Measurements from ENCODE around the gene ENDOG.
"Not testable (repeated sequence)": the region's sequence is repeated elsewhere in the genome, so short reads cannot be mapped to it uniquely, and the experiment has no call there.

Gene ENDOG

DNA sequence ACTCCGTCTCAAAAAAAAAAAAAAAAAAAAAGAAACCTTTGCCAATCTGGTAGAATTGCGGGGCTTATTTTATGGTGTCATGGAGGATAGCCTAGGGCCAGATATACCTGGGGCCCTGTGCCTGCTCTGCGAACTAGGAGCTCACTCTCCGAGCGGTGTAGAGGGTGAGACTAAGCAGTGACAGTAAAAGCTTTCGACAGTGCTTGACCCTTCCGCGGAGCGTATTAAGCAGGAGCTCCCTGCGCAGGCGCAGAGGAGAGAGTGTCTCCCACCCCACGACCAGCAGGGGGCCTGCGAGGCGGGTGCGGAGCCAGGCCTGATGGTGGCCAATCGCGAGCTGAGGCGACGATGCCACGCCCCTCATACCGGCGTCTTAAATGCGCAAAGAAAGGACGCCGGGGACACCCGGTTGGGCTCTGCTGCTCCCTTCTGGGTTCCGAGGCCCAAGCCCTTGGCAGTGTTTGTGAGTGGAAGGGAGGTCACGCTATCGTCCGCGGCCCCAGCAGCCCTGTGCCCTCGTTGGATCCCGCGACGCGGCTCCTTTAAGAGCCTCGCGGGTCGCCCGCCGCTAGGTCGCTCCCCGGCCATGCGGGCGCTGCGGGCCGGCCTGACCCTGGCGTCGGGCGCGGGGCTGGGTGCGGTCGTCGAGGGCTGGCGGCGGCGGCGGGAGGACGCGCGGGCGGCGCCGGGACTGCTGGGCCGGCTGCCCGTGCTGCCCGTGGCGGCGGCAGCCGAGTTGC, at the start of gene ENDOG:
Gene ENDOG, plus strand, starts transcription at position 402 of the 740 bp plus-strand sequence. Its CDS starts 185 bp downstream, at position 587.
- DNase-seq, result peak; percentile 81

DNA sequence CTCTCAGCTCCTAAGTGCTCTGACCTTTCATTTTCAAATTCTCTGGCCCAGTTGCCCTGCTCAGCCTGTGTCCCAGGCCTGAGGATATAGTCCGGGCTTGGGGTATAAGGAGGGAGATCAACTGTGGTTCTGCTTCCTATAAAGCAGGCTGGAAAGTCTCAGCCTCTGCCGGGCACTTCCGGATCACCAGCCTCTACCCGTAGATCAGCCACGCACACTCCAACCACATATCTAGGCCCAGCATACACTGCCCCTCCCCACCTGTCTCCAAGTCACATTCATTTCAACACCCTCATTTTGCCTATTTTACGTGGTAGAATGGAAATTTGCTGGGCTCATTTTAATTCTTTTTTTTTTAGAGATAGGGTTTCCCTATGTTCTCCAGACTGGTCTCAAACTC, 49.7 kb upstream of the ENDOG start:
- no peak for DNase-seq

DNA sequence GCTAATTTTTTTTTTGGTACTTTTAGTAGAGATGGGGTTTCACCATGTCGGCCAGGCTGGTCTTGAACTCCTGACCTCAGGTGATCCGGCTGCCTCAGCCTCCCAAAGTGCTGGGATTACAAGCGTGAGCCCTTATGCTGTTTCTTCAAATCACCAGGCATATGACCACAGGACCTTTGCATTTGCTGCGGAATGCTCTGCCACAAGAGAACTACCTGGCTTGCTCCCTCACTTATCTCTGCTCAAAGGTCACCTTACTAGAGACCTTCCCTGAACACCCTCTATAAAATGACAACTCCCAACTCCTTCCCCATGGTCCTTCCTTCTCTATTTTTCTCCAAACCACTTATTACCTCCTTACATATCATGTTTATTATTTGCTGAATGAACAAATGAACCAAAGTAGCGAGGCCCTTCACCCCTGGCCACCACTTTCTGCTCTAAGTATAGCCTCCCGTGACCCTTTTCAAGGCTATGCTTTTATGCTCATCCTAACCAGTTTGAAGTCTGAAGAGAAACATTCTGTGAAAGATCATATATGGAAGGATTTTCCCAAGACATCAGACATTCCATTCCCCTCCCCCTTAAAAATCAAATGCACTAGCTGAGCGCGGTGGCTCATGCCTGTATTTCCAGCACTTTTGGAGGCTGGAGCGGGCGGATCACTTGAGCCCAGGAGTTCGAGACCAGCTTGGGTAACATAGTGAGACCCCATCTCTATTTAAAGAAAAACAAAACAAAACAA, 47.8 kb upstream of the ENDOG start:
- DNase-seq, result no peak

DNA sequence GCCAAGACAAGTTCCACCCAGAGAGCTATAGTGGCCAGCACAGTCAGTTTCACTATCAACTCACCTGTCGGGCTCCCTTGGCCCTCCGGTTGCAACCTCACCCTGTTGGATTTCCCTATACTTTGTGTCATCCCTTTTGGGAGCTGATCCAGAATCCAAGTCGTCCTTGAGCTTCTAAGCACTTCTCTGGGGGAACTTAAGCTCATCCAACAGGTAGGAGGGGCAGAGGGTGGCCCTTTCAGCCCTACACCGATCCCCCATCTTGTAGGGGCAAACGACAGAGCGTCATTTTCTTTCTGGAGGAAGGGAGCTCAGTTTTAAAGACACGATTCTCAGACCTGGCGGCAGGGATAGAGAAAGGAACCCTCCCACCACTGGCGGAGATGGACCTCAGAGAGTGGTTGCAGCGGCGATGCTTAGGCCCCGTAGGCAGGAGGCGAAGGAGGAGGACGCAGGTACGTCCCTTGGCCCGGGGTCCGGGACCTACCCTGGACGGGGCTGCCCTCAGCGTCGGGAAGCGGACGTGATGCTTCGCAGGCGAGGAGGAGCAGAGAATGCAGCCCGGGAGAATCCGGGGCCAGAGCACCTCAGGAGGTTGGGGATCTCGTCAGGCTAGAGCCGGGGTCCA, 47.1 kb upstream of the ENDOG start:
- DNase-seq, result no peak

DNA sequence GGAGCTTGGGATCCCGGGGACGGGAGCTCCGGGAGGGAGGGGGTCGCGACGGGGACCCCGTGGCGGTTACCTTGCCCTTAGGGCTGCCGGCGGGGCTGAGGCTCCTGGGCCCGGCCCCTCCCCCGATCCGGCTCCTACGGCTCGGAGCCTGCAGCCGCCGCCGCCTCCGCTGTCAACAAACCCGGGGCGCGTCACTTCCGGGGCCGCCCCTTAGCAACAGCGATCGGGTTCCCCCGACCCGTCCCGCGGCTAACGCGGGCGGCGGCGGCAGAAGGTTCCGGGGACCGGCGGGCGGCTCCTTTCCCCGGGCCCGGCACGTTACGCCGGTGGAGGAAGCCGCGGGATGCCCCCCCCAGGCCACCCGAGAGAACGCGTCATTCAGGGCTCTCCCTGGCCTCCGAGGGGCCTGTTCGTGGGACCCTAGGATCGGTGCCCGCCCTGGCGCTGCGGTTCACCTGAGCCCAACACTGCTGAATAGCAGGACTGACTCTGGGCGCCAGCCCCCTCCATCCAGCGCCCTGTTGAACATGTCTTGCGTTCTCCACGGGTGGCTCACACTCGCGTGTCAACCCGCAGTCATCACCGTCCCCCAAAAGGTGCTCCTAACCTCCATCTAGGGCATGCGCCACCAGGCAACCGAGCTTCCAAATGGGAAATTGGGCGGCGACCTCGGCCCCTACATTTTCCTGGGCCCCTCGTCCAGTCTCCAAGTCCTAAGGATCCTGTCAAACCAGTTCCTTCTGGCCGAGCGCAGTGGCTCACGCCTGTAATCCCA, 46.4 kb upstream of the ENDOG start, which contains the start of gene ZER1:
Gene ZER1, minus strand, starts transcription at position 183 of the 775 bp plus-strand sequence. CDS start 16,362 bp downstream, outside the sequence.
- DNase-seq, result peak; percentile 55

DNA sequence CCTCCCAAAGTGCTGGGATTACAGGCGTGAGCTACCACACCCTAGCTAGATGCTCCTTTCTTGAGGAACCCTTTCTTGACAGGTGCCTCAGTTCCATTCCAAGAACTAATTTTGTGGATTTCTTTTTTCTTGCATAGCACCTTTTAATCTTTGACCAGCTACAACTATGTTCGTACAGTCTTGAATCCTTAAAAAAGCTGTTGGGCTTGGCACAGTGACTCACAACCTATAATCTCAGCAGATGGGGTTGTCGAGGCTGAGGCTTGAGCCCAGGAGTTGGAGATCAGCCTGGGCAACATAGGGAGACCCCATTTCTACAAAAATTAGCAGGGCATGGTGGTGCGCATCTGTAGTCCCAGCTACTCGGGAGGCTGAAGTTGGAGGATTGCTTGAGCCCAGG, 45.3 kb upstream of the ENDOG start:
- DNase-seq, result no peak

DNA sequence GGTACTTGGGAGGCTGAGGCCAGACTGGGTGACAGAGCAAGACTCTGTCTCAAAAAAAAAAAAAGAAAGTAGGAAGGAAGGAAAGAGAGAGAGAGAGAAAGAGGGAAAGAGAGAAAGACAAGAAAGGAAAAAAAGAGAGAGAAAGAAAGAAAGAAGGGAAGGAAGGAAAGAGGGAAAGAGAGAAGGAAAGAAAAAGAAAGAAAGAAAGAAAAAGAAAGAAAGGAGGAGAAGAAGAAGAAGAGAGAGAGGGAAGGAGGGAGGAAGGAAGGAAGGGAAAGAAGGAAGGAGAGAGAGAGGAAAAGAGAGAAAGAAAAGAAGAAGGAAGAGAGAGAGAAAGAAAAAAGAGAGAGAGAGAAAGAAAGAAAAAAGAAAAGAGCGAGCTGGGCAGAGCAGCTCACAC, 43.5 kb upstream of the ENDOG start:
- no peak for DNase-seq

DNA sequence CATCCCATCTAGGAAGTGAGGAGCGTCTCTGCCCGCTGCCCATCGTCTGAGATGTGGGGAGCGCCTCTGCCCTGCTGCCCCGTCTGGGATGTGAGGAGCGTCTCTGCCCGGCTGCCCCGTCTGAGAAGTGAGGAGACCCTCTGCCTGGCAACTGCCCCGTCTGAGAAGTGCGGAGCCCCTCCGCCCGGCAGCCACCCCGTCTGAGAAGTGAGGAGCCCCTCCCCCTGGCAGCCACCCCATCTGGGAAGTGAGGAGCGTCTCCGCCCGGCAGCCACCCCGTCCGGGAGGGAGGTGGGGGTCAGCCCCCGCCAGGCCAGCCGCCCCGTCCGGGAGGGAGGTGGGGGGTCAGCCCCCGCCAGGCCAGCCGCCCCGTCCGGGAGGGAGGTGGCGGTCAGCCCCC, 38.2 kb upstream of the ENDOG start:
- DNase-seq, result not testable (repeated sequence)

DNA sequence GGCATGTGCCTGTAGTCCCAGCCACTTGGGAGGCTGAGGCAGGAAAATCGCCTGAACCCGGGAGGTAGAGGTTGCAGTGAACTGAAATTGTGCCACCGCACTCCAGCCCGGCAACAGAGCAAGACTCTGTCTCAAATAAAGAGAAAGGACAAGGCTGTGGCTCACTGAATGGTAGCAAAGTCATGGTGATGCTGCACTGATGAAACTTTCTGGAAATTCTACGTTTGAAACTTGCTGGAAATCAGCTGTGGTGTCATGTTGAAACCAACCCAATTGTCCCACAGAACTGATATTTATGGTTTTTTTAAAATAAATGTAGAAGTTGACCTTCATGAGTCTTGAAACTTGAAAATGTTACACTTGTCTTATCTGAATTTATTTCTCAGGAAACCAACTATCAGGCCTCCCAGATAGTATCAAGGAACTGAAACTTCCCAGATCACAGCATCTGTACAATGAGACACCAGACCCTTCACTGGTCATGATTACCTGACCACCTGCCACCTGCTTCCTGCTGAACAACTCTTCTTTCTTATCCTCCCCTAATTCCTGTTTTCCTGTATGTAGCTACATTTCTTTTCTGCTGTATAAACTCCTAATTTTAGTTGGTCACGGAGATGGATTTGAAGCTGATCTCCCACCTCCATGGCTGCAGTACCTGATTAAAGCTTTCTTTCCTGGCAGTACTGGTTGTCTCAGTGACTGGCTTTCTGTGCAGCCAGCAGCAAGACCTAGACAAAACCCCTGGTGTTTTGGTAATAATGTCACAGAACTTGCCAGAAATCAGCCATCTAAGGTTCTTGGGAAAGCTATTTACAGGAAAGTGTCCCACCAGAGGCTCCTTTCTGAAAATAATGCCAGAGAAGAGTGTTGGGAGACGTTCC, 36.9 kb upstream of the ENDOG start:
- DNase-seq, result no peak

DNA sequence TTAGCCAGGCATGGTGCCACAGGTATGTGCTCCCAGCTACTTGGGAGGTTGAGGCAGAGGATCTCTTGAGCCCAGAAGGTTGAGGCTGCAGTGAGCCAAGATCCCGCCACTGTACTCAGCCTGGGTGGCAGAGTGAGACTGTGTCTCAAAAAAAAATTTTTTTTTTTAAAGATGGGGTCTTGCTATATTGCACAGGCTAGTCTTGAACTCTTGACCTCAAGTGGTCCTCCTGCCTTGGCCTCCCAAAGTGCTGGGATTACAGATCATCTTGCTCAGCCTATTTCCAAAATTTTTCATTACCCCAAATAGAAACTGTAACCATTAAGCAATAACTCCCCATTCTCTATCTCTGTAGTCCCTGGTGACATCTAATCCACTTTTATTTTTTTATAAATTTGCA, 35.6 kb upstream of the ENDOG start:
- DNase-seq, result no peak

DNA sequence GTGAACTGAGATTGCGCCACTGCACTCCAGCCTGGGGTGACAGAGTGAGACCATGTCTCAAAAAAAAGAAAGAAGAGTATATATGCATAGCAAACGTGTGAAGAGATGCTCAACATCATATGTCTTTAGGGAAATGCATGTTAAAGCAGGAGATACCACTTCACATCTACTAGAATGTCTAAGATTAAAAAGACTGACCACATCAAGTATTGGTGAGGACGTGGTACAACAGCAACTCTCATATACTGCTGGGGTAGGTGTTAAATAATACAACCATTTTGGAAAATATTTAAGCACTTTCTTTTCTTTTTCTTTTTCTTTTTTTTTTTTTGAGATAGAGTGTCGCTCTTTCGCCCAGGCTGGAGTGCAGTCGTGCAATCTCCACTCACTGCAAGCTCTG, 32.9 kb upstream of the ENDOG start:
- DNase-seq, result no peak

DNA sequence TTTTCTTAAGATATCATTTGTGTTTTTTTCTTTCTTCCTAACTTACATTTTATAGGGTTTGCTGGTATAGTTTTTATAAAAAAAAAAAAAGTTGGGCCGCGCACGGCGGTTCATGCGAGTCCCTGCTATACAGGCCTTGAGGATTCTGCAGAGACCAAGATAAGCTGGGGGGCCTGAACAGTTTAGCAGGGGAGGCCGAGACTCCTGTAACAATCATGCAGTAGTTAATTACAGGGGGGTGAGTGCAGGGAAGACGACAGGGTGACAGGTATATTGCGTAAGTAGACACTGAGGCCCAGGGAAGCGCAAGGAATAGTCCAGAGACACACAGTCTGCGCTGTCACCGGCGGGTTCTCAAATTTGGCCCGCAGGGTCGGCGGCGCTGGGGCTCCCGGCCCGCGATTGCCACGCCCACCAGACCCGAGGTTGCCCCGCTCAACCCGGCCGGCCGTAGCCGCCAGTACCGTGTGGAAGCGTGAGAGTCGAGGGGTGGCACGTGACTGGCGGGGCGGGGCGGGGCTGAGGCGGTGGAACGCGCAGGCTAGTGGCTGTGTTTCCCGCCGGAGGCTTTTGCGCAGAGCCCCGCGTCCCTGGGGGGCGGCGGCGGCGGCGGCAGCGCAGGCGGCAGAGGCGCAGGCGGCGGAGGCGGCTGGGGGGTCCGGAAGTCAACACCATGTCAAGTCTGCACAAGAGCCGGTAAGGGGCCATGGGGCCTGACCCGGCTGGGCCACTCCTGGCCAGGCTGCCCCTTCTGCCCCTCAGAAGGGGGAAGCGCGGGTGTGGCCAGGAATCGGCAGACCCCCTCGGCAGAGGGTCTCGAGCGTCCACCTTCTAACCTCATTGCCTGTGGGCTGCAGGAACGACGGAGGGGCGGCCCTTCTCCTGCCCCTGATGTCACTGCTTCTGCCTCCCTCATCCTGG, 31.4 kb upstream of the ENDOG start, which contains the start of gene TBC1D13:
Gene TBC1D13, plus strand, starts transcription at position 573 of the 921 bp plus-strand sequence. Its CDS starts 101 bp downstream, at position 674.
- peak; percentile 60 for DNase-seq

DNA sequence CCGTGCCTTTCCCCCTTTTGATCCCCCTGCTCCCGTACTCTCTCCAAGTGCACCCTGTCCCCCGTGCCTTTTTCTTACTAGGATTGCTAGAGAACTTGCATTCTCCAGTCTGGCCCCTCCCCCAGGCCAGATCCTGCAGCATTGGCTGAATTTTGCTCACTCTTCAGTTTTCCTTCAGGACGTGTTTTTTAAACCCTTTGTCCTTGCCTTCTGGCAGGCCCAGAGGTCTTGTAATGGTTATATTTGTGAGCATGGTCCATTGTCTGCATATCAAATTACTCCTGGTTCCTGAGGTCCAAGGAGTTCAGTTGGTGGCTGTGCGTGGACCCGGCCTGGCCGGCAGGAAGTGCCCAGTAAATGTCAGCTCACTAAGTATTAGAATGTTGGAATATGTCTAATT, 30.6 kb upstream of the ENDOG start:
- DNase-seq, result no peak

DNA sequence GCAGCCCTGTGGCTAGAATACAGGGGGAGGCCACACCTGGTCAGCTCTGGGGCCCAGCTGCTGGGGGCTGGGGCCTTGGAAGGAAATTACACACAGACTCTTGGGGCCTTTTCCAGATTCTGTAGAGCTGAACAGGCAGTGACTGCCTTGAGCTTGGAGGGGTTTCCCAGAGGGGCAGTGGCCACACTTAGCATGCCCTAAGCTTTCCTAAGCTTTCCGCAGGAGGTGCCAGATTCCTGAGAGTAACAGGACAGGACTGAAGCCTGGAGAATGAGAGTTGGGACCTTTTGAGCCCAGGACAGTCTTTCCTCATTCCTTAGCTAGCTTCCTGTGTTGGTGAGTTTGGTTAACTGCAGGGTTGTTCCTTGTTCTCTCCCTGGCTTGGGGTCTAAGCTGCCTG, 29.9 kb upstream of the ENDOG start:
- DNase-seq, result no peak

DNA sequence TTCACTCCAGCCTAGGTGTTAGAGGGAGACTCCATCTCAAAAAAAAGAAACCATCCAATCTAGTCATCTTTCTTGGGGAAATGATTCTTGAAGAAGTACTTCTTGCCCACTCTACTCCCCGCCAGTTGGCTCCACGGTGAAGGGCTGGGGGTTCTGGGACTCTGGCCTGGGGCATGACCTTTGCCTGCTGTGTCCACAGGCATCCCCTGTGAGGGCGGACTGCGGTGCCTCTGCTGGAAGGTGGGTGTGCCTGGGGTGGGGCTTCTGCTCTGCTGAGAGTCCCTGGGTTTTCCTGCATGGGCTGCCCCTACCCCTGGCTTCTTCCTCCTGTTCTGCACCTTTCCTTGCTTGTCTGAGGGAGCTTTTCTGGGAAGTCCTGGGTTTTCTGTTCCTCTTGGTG, 27.8 kb upstream of the ENDOG start:
- DNase-seq, result no peak

DNA sequence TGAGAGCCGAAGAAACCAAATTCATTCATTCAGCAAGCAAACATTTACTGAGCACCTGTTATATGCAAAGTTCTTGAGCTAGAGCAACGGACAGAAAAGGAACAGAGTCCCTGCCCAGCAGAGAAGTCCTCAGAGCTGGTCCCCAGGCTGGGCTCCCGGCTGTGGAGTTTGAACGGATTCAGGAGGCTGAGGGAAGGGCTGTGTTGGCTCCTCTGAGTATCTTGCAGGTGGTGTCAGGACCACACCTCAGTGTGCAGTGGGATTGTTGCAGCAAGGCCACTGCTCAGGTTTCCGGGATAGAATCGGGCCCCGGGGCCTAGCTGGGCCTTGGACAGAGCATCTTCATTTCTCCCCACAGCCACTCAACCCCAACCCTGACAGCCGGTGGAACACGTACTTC, 26.2 kb upstream of the ENDOG start:
- DNase-seq, result no peak

DNA sequence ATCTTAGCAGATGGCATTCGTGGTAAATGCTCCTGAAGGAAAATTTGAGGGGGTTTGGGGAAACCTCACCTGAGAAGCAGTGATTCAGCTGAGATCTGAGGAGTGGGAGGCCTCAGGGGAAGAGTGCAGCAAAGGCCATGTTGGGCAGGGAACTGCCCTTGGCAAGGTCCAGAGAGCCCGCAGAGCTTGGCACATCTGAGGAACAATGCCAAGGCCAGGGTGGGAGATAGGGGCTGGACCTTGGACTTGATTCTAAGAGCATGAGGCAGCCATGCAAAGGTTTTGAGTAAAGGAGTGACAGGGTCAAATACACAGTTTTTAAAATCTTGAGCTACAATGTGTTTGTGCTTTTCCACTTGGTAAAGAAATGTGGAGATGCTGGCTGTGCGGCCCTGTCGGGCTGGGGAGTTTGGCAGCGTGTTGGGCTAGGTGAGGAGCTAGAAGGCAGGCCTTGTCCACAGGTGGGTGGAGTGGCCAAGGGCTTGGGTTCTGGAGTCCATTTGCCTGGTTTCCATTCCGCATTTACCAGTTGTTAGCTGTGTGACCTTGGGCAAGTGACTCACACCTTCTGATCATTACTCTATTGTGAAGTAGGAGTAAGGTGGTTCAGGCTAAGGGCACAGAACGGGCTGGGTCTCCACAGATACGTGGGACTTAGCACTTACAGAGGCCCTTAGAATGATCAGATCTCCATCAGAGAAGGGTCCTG, 25.2 kb upstream of the ENDOG start:
- no peak for DNase-seq

DNA sequence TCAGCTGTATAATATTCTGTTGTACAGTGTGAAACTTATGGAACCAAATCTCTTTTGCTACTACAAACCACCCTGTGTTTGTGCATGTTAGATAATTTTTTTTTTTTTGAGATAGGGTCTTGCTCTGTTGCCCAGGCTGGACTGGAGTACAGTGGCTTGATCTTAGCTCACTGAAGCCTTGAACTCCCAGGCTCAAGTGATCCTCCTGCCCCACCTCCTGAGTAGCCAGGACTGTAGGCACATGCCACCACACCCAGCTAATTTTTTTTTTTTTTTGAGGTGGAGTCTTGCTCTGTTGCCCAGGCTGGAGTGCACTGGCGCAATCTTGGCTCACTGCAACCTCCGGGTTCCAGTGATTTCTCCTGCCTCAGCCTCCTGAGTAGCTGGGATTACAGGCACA, 23.3 kb upstream of the ENDOG start:
- not testable (repeated sequence) for DNase-seq

DNA sequence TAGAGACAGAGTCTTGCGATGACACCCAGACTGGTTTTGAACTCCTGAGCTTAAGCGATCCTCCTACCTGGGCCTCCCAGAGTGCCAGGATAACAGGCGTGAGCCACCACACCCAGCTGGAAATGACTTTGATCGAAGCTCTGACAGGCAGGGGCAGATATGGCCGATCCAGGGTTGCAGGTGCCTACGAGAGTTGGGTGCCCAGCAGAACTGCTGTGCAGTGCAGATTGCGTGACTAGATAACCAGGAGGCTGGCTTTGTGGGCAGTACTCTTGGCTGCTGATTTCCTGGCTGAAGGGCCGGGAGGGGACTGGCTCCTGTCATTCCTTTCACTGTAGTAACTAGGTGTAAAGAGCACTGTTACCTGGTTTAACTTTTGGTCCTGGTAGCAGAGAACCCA, 19.4 kb upstream of the ENDOG start:
- DNase-seq, result no peak

DNA sequence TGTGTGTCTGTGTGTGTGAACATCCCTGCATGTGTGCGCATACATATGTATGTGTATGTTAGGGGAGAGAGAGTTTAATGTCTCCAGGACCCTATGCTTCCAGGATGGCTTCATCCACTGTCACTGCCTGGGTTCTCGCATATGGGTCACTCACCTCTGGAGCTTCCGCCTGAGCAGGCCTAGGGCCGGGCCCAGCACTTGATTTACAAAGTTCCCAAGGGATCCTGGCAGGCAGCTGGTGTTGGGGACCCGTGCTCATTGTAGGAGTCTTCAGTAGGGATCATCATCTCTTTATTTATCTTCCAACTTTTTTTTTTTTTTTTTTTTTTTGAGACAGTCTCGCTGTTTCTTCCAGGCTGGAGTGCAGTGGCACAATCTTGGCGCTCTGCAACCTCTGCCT, 18.2 kb upstream of the ENDOG start:
- no peak for DNase-seq

All from NCI-H526 treated with DMSO at 0.1 percent for 48 hours (cell line).